HCT116 (cell line): ENCODE data around the gene MACC1.

Source experiments
- CEBPB ChIP-seq: IDR thresholded peaks from 2 replicates; pipeline ENCODE4 v1.6.1; 2012; ENCODE audit warnings: low read depth
- CTCF ChIP-seq, 3 experiments: fragments of 200-600 bp in 1 of 3; sonication (generic) in 1 of 3; IDR thresholded peaks in 2 of 3; conservative IDR thresholded peaks in 1 of 3; 2 replicates each; pipeline ENCODE4 v1.5.1; 2012 to 2017; ENCODE audit warnings: low read depth in 2 of 3, low read length in 2 of 3, antibody characterized with exemption in 1 of 3, borderline replicate concordance in 1 of 3, control low read depth in 1 of 3, mild to moderate bottlenecking in 1 of 3, mixed read lengths in 1 of 3, mixed run types in 1 of 3, moderate library complexity in 1 of 3; ENCODE audit not compliant: insufficient read depth in 1 of 3
- ZBTB33 ChIP-seq: IDR thresholded peaks from 2 replicates; pipeline ENCODE4 v1.6.1; 2011; ENCODE audit warnings: mild to moderate bottlenecking, low read length, moderate library complexity; ENCODE audit not compliant: insufficient replicate concordance; ENCODE audit errors: extremely low read depth
- ZNF274 ChIP-seq: fragments of 200-500 bp; sonication (Bioruptor generic); IDR thresholded peaks from 2 replicates; pipeline ENCODE4 v1.6.1; 2014; ENCODE audit warnings: mild to moderate bottlenecking, low read depth, low read length, inconsistent platforms

GRCh38 chr7:20121404-20121803, 95.8 kb downstream of the MACC1 start:
- TF ChIP-seq ZBTB33 (no peak), ZNF274 (no peak), CTCF (IDR thresholded peaks at IDR 0.05 in 2 of 3, conservative IDR thresholded peaks at IDR 0.05 in 1 of 3; ENCODE audit: borderline replicate concordance in 1 of 3, insufficient read depth in 1 of 3, low read depth in 2 of 3, low read length in 2 of 3) (no peak), CEBPB (no peak)
